Prostate gland (tissue), 2 donors: ENCODE measurements around the gene CDK19.

Source experiments
- POLR2A ChIP-seq: fragments of 450-650 bp; IDR thresholded peaks from one replicate; pipeline ENCODE4 v1.6.1; 2016; ENCODE audit warnings: antibody characterized with exemption, mild to moderate bottlenecking
- POLR2AphosphoS5 ChIP-seq: sonication (generic); formaldehyde crosslinking; IDR thresholded peaks from one replicate; pipeline ENCODE4 v1.6.1; 2017; ENCODE audit warnings: antibody characterized with exemption
- TF ChIP-seq, protein P1 (sequence below), 4 experiments: fragments of 200-600 bp in 2 of 4; fragments of 450-650 bp in 2 of 4; sonication (generic) in 2 of 4; IDR thresholded peaks; 1 replicate in 3 of 4; 2 replicates in 1 of 4; pipeline ENCODE4 v1.5.1; 2016 to 2019; ENCODE audit warnings: antibody characterized with exemption in 4 of 4, mild to moderate bottlenecking in 2 of 4, moderate library complexity in 2 of 4

DNA sequence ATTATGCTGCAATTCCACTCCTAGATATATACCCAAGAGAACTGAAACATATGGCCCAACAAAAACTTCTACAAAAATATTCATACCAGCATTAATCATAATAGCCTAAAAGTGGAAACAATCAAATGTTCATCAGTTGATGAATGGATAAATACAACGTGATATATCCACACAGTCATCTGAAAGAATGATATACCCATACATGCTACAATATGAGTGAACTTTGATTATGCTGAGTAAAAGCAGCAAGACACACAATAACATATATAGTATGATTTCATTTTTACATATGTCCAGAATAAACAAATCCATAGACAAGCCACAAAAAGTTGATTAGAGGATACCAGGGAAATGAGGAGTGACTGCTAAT lies 30.7 kb downstream of the CDK19 start:
- TF ChIP-seq, protein P1, sequence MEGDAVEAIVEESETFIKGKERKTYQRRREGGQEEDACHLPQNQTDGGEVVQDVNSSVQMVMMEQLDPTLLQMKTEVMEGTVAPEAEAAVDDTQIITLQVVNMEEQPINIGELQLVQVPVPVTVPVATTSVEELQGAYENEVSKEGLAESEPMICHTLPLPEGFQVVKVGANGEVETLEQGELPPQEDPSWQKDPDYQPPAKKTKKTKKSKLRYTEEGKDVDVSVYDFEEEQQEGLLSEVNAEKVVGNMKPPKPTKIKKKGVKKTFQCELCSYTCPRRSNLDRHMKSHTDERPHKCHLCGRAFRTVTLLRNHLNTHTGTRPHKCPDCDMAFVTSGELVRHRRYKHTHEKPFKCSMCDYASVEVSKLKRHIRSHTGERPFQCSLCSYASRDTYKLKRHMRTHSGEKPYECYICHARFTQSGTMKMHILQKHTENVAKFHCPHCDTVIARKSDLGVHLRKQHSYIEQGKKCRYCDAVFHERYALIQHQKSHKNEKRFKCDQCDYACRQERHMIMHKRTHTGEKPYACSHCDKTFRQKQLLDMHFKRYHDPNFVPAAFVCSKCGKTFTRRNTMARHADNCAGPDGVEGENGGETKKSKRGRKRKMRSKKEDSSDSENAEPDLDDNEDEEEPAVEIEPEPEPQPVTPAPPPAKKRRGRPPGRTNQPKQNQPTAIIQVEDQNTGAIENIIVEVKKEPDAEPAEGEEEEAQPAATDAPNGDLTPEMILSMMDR (IDR thresholded peaks at IDR 0.05): no peak
- TF ChIP-seq POLR2A (no peak), POLR2AphosphoS5 (no peak)
